ENCODE measurements around the gene PUM2. TPM values are rescaled to one million over a fixed set of nuclear protein-coding genes. Genes with fewer than 3 reads are reported as not detected.
A peak's percentile ranks its signal among the peaks of the same experiment; 100 is the strongest.

The PUM2 gene
- total and polyA plus RNA-seq, 2 of the 13 experiments (the other 11 are each of a cell fraction or from before 2014, with no cell fraction given), result 69.6 to 69.8 TPM

GRCh38 chr2:20215183-20216040 lies 135.2 kb downstream of the PUM2 start (continued):
- TF ChIP-seq FOSL2 (CRISPR knock-in tag; IDR thresholded peaks at IDR 0.05) (peak; percentile 75), USF2 (IDR thresholded peaks at IDR 0.05; ENCODE audit: low read depth, low read length) (no peak), USF2 (CRISPR knock-in tag; IDR thresholded peaks at IDR 0.05; ENCODE audit: borderline replicate concordance) (no peak), ZNF343 (CRISPR knock-in tag; IDR thresholded peaks at IDR 0.05) (peak; percentile 74; the same call in 1 of the 2 replicates), ZNF326 (CRISPR knock-in tag; IDR thresholded peaks at IDR 0.05; ENCODE audit: borderline replicate concordance) (peak; percentile 74; the same call in 1 of the 2 replicates), ZNF101 (CRISPR knock-in tag; IDR thresholded peaks at IDR 0.05; ENCODE audit: borderline replicate concordance, low read depth) (no peak), ZNF180 (CRISPR knock-in tag; IDR thresholded peaks at IDR 0.05; ENCODE audit: borderline replicate concordance, low read depth) (no peak), RFX1 (IDR thresholded peaks at IDR 0.05) (no peak), ZNF3 (CRISPR knock-in tag; IDR thresholded peaks at IDR 0.05) (peak; percentile 29; the same call in 1 of the 2 replicates), ZNF430 (CRISPR knock-in tag; IDR thresholded peaks at IDR 0.05) (0 out of 2 replicates have a peak, but pooled peaks have one; percentile 63), ZNF660 (CRISPR knock-in tag; IDR thresholded peaks at IDR 0.05; ENCODE audit: borderline replicate concordance, low read depth) (no peak), TFDP2 (CRISPR knock-in tag; IDR thresholded peaks at IDR 0.05) (peak; percentile 71; the same call in 1 of the 2 replicates), ZNF10 (CRISPR knock-in tag; IDR thresholded peaks at IDR 0.05; ENCODE audit: borderline replicate concordance, low read depth) (no peak), MAZ (IDR thresholded peaks at IDR 0.05; ENCODE audit: borderline replicate concordance, low read depth, low read length) (peak; percentile 45; the same call in 1 of the 2 replicates), MAZ (CRISPR knock-in tag; IDR thresholded peaks at IDR 0.05; ENCODE audit: low read depth) (no peak; the same call in 1 of the 2 replicates), MTF1 (CRISPR knock-in tag; IDR thresholded peaks at IDR 0.05) (no peak), RBM39 (IDR thresholded peaks at IDR 0.05; ENCODE audit: low read depth, low read length, poor library complexity, severe bottlenecking) (no peak), HNF4G (IDR thresholded peaks at IDR 0.05; ENCODE audit: borderline replicate concordance, low read depth, low read length) (peak; percentile 98), HNF4G (CRISPR knock-in tag; IDR thresholded peaks at IDR 0.05; ENCODE audit: borderline replicate concordance, low read depth) (peak; percentile 98; the same call in 1 of the 2 replicates), MTA1 (CRISPR knock-in tag; IDR thresholded peaks at IDR 0.05; ENCODE audit: borderline replicate concordance) (peak; percentile 100), ZSCAN30 (CRISPR knock-in tag; IDR thresholded peaks at IDR 0.05) (no peak), ATM (IDR thresholded peaks at IDR 0.05; ENCODE audit: borderline replicate concordance) (no peak), ZNF44 (CRISPR knock-in tag; IDR thresholded peaks at IDR 0.05) (0 out of 2 replicates have a peak, but pooled peaks have one; percentile 48), ZNF263 (CRISPR knock-in tag; IDR thresholded peaks at IDR 0.05) (peak; percentile 95), ZNF20 (CRISPR knock-in tag; IDR thresholded peaks at IDR 0.05) (no peak), ZNF616 (CRISPR knock-in tag; IDR thresholded peaks at IDR 0.05; ENCODE audit: low read depth) (no peak), HOXD1 (CRISPR knock-in tag; IDR thresholded peaks at IDR 0.05) (peak; percentile 79), ZFP82 (CRISPR knock-in tag; IDR thresholded peaks at IDR 0.05; ENCODE audit: borderline replicate concordance) (no peak; the same call in 1 of the 2 replicates), RELA (CRISPR knock-in tag; IDR thresholded peaks at IDR 0.05) (no peak)
